ENCODE data around the gene PTGIS. TPM values are rescaled to one million over a fixed set of nuclear protein-coding genes. Genes with fewer than 3 reads are reported as not detected.

PTGIS gene
- total and polyA plus RNA-seq, 2 of the 4 experiments (the other 2 are of a cell fraction) = 1.6 to 2.6 TPM

DNA sequence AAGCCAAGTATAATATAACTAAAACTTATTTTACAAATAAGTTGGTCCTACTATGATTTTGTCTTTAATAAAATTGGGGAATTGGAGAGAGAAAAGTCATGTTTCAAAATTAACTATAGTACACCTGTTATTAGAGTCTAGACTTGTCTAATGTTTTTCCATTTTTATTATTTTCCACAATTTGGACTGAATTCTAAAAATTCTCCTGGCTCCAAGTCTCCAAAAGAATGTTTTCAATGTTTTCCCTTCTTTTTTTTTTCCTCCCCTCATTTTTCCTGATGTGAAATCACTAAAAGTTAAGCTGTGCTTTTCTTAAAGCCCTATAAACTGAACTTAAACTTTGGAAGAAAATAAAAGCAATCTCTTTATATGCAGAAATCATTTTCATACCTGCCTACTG lies 11.3 kb downstream of the PTGIS start:
- H3K14ac ChIP-seq (replicated peaks; ENCODE audit: low read depth, low read length) = no peak overlapping the region
- H3K27ac ChIP-seq (ENCODE audit: insufficient read depth, low read length) = no peak overlapping the region
- H3K79me1 ChIP-seq (ENCODE audit: low read depth in 1 of 2, low read length in 2 of 2) = peaks cover 0 to 3% of the 10 kb centered on the region in 2 experiments; a peak in 1 of 4 replicates
- DNase-seq = no peak
- no peak overlapping the region for H3K56ac ChIP-seq (ENCODE audit: extremely low read depth, insufficient read depth, low read length)
- no peak overlapping the region for H2AK5ac ChIP-seq (ENCODE audit: low read depth, low read length)
- no peak for ATAC-seq (ENCODE audit: low read depth)
- no peak overlapping the region for H3K4me3 ChIP-seq (ENCODE audit: insufficient read depth, low read depth, low read length)
- no peak overlapping the region for H2BK20ac ChIP-seq (ENCODE audit: low read depth, low read length)
- no peak overlapping the region for H3K9ac ChIP-seq (ENCODE audit: low read depth, low read length)
- ChIA-PET CTCF (interaction anchor here (1.1 kb wide), 1 partner anchor 15 kb away, joined by 4 read pairs; no protein-coding TSS in a partner anchor), POLR2A (ENCODE audit: unreplicated experiment) (no interaction called here)
- no peaks in the 10 kb centered on the region for H3K9me3 ChIP-seq (ENCODE audit: control insufficient read depth, insufficient read depth, low read length)
- H4K8ac ChIP-seq (ENCODE audit: low read depth in 2 of 2, low read length in 2 of 2) = no peak overlapping the region
- TF ChIP-seq CTCF (conservative IDR thresholded peaks at IDR 0.05; ENCODE audit: low read depth, low read length) = no peak
- TF ChIP-seq CHD1 (IDR thresholded peaks at IDR 0.05; ENCODE audit: low read depth, low read length) = no peak
- no peak for TF ChIP-seq RCOR1 (IDR thresholded peaks at IDR 0.05; ENCODE audit: insufficient replicate concordance, low read length)
- no peak for TF ChIP-seq SMC3 (IDR thresholded peaks at IDR 0.05; ENCODE audit: low read depth, low read length)
- no peak for TF ChIP-seq RAD21 (IDR thresholded peaks at IDR 0.05; ENCODE audit: low read length)
- no peaks in the 10 kb centered on the region; the same call in 1 of the 2 replicates for H3K27me3 ChIP-seq (ENCODE audit: control insufficient read depth, insufficient read depth, low read length)
- no peak overlapping the region for H2AK9ac ChIP-seq (replicated peaks; ENCODE audit: low read depth, low read length, poor library complexity)
- H3K36me3 ChIP-seq (ENCODE audit: control insufficient read depth, insufficient read depth, low read length) = no peaks in the 10 kb centered on the region
- no peak overlapping the region for H3K4ac ChIP-seq (ENCODE audit: low read depth, low read length)
- H3K23ac ChIP-seq (ENCODE audit: low read depth, low read length) = no peak overlapping the region
- in situ Hi-C loops (cut with MboI; ENCODE audit: low sequenced_read_pairs) (no loop called here), dilution Hi-C loops (cut with HindIII; ENCODE audit: low sequenced_read_pairs, unreplicated experiment) (no loop called here), intact Hi-C loops (cut with micrococcal nuclease) (no loop called here)
- no peak overlapping the region for H2BK5ac ChIP-seq (ENCODE audit: low read depth, low read length, poor library complexity, severe bottlenecking)
- H2AFZ ChIP-seq (replicated peaks; ENCODE audit: low read length, poor library complexity) = no peak overlapping the region
- no TSS peak for BruUV-seq (replicated peaks)
- H3K4me1 ChIP-seq (ENCODE audit: control insufficient read depth, insufficient read depth, low read length) = peaks cover 4% of the 10 kb centered on the region
- no peak overlapping the region for H3K4me2 ChIP-seq (ENCODE audit: low read depth, low read length)
- H4K91ac ChIP-seq (ENCODE audit: insufficient read depth, low read depth, low read length) = no peak overlapping the region
- H3K18ac ChIP-seq (ENCODE audit: low read depth, low read length) = no peak overlapping the region
- no peaks in the 10 kb centered on the region for H4K20me1 ChIP-seq (ENCODE audit: insufficient read depth, low read length)
- H2BK15ac ChIP-seq (ENCODE audit: low read depth, low read length) = no peak overlapping the region
- H4K5ac ChIP-seq (ENCODE audit: low read depth, low read length) = no peak overlapping the region
- 0 out of 2 replicates have a peak, but pooled peaks cover 4% of the 10 kb centered on the region for H3K9me1 ChIP-seq (ENCODE audit: insufficient read depth, low read length)
- H2BK120ac ChIP-seq (ENCODE audit: low read depth, low read length) = no peak overlapping the region
